ENCODE data around the gene HPSE2. TPM values are rescaled to one million over a fixed set of nuclear protein-coding genes. Genes with fewer than 3 reads are reported as not detected.

Gene HPSE2
- total RNA-seq, 5 donors from 2014 or later (not counting 1 experiment from before 2014, with no cell fraction given), result 0.13 to 0.23 (median 0.18) TPM; not detected in 1

DNA sequence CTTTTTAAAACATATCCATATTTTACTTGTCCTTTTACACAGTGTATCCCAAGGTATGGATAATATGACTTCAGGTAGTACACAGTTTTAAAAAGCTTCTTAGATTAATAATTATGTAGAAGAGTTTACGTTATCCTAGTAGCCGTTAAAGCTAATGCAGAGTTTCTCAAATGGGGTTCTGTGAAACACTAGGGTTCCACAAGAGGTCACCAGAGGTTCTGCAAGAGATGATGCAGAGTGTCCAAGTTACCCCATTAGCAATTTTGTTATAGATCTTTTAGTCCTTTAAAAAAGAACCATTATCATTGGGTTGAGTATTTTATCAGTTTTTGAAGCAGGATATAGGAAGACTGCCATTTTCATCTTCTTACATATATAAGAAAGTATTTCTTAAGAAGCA lies 490.0 kb downstream of the HPSE2 start:
- WGBS (ENCODE audit: insufficient coverage), result 100% methylated on average over 1 of the region's 2 CpGs
- no peak for DNase-seq
- Mint-ChIP-seq H3K27me3 (no peaks in the 10 kb centered on the region), H3K27ac (no peak overlapping the region), H3K4me3 (no peak overlapping the region), H3K9me3 (no peaks in the 10 kb centered on the region), H3K4me1 (no peaks in the 10 kb centered on the region), H3K36me3 (no peaks in the 10 kb centered on the region)
- no peak overlapping the region for H3K4me3 ChIP-seq (ENCODE audit: control insufficient read depth in 1 of 2, extremely low read depth in 1 of 2, low read length in 1 of 2)
- no peaks in the 10 kb centered on the region for H3K9me3 ChIP-seq
- no peaks in the 10 kb centered on the region for H3K27me3 ChIP-seq (replicated peaks in 1 of 2; ENCODE audit: control insufficient read depth in 2 of 2, extremely low read depth in 1 of 2, insufficient read depth in 2 of 2, low read length in 1 of 2)
- no peaks in the 10 kb centered on the region for H3K4me1 ChIP-seq (ENCODE audit: control insufficient read depth in 1 of 2, extremely low read depth in 1 of 2, insufficient read depth in 2 of 2, low read length in 2 of 2)
- POLR2A ChIA-PET, result no interaction called here
- H3K27ac ChIP-seq (ENCODE audit: low read length), result no peak overlapping the region
- no peaks in the 10 kb centered on the region for H3K36me3 ChIP-seq (ENCODE audit: control insufficient read depth in 2 of 2, extremely low read depth in 1 of 2, insufficient read depth in 1 of 2, low read length in 1 of 2)
- CTCF ChIA-PET, result no interaction called here
- no peak for ATAC-seq (replicated peaks in 1 of 4)

DNA sequence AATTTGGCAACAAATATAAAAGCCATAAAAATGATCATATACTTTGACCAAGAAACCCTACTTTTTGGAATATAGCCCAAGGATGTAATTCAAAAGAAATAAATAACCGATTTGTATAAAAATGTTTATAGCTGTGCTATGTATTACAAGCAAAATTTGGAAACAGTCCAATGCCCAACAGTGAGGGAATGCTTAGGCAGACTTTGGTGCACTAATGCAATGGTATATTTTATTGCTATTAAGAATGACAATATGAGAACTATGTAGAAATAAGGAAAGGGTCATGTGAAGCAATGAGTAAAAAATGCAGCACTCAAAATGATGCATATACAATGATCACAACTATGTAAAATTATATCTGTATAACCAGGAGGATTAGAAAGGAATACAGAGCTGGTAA lies 515.1 kb downstream of the HPSE2 start:
- Histone ChIP-seq H3K4me3 (ENCODE audit: control insufficient read depth in 1 of 2, extremely low read depth in 1 of 2, low read length in 1 of 2) (no peak overlapping the region), H3K36me3 (ENCODE audit: control insufficient read depth in 2 of 2, extremely low read depth in 1 of 2, insufficient read depth in 1 of 2, low read length in 1 of 2) (no peaks in the 10 kb centered on the region), H3K9me3 (no peaks in the 10 kb centered on the region), H3K27ac (ENCODE audit: low read length) (no peak overlapping the region), H3K27me3 (replicated peaks in 1 of 2; ENCODE audit: control insufficient read depth in 2 of 2, extremely low read depth in 1 of 2, insufficient read depth in 2 of 2, low read length in 1 of 2) (no peaks in the 10 kb centered on the region), H3K4me1 (ENCODE audit: control insufficient read depth in 1 of 2, extremely low read depth in 1 of 2, insufficient read depth in 2 of 2, low read length in 2 of 2) (no peaks in the 10 kb centered on the region)
- Mint-ChIP-seq H3K4me1 (no peaks in the 10 kb centered on the region), H3K36me3 (no peaks in the 10 kb centered on the region), H3K9me3 (no peaks in the 10 kb centered on the region), H3K27me3 (peaks cover 0 to 9% of the 10 kb centered on the region in 2 donors), H3K4me3 (no peak overlapping the region), H3K27ac (no peak overlapping the region)
- WGBS (ENCODE audit: insufficient coverage), result no CpG with 5 or more reads among the region's 1 CpG
- ATAC-seq (replicated peaks in 1 of 4) (no peak), DNase-seq (no peak)
- POLR2A ChIA-PET, result no interaction called here
- CTCF ChIA-PET, result no interaction called here

GRCh38 chr10:98713586-98713985 lies 522.1 kb downstream of the HPSE2 start:
- Mint-ChIP-seq H3K27me3 (peaks cover 0 to 4% of the 10 kb centered on the region in 2 donors), H3K36me3 (no peaks in the 10 kb centered on the region), H3K4me3 (no peak overlapping the region), H3K9me3 (no peaks in the 10 kb centered on the region), H3K27ac (no peak overlapping the region), H3K4me1 (no peaks in the 10 kb centered on the region)
- DNase-seq (no peak), ATAC-seq (replicated peaks in 1 of 4) (no peak)
- ChIA-PET POLR2A (no interaction called here), CTCF (no interaction called here)
- no CpG with 5 or more reads among the region's 1 CpG for WGBS (ENCODE audit: insufficient coverage)
- Histone ChIP-seq H3K9me3 (no peaks in the 10 kb centered on the region), H3K4me3 (ENCODE audit: control insufficient read depth in 1 of 2, extremely low read depth in 1 of 2, low read length in 1 of 2) (no peak overlapping the region), H3K27ac (ENCODE audit: low read length) (no peak overlapping the region), H3K27me3 (replicated peaks in 1 of 2; ENCODE audit: control insufficient read depth in 2 of 2, extremely low read depth in 1 of 2, insufficient read depth in 2 of 2, low read length in 1 of 2) (no peaks in the 10 kb centered on the region), H3K36me3 (ENCODE audit: control insufficient read depth in 2 of 2, extremely low read depth in 1 of 2, insufficient read depth in 1 of 2, low read length in 1 of 2) (no peaks in the 10 kb centered on the region), H3K4me1 (ENCODE audit: control insufficient read depth in 1 of 2, extremely low read depth in 1 of 2, insufficient read depth in 2 of 2, low read length in 2 of 2) (no peaks in the 10 kb centered on the region)

- Mint-ChIP-seq H3K27me3 (peaks cover 4 to 14% of the 10 kb centered on the region in 2 donors), H3K36me3 (no peaks in the 10 kb centered on the region), H3K4me3 (no peak overlapping the region), H3K27ac (no peak overlapping the region), H3K9me3 (no peaks in the 10 kb centered on the region), H3K4me1 (peaks cover 0 to 2% (median 0%) of the 10 kb centered on the region in 3 donors)
- no peaks in the 10 kb centered on the region for H3K9me3 ChIP-seq
- CTCF ChIA-PET, result no interaction called here
- DNase-seq (no peak), ATAC-seq (replicated peaks in 1 of 4) (no peak)
- POLR2A ChIA-PET, result no interaction called here
- peaks cover 2 to 6% of the 10 kb centered on the region in 2 experiments for H3K27me3 ChIP-seq (replicated peaks in 1 of 2; ENCODE audit: control insufficient read depth in 2 of 2, extremely low read depth in 1 of 2, insufficient read depth in 2 of 2, low read length in 1 of 2)
- H3K36me3 ChIP-seq (ENCODE audit: control insufficient read depth in 2 of 2, extremely low read depth in 1 of 2, insufficient read depth in 1 of 2, low read length in 1 of 2), result no peaks in the 10 kb centered on the region
- H3K4me1 ChIP-seq (ENCODE audit: control insufficient read depth in 1 of 2, extremely low read depth in 1 of 2, insufficient read depth in 2 of 2, low read length in 2 of 2), result no peaks in the 10 kb centered on the region
- no peak overlapping the region for H3K27ac ChIP-seq (ENCODE audit: low read length)
- WGBS (ENCODE audit: insufficient coverage), result 59% methylated on average over 4 of the region's 5 CpGs
- H3K4me3 ChIP-seq (ENCODE audit: control insufficient read depth in 1 of 2, extremely low read depth in 1 of 2, low read length in 1 of 2), result no peak overlapping the region
Observed at GRCh38 chr10:98696516-98696915, 539.1 kb downstream of the HPSE2 start.

- H3K27ac ChIP-seq (ENCODE audit: low read length), result no peak overlapping the region
- no peak overlapping the region for H3K27ac Mint-ChIP-seq
- no peaks in the 10 kb centered on the region for H3K36me3 ChIP-seq (ENCODE audit: control insufficient read depth in 2 of 2, extremely low read depth in 1 of 2, insufficient read depth in 1 of 2, low read length in 1 of 2)
- H3K4me1 Mint-ChIP-seq, result peaks cover 0 to 2% (median 0%) of the 10 kb centered on the region in 3 donors
- DNase-seq (no peak), ATAC-seq (replicated peaks in 1 of 4) (no peak)
- peaks cover 4 to 17% of the 10 kb centered on the region in 2 donors for H3K27me3 Mint-ChIP-seq
- H3K4me3 Mint-ChIP-seq, result no peak overlapping the region
- H3K9me3 Mint-ChIP-seq, result no peaks in the 10 kb centered on the region
- H3K4me3 ChIP-seq (ENCODE audit: control insufficient read depth in 1 of 2, extremely low read depth in 1 of 2, low read length in 1 of 2), result no peak overlapping the region
- CTCF ChIA-PET, result no interaction called here
- no peaks in the 10 kb centered on the region for H3K4me1 ChIP-seq (ENCODE audit: control insufficient read depth in 1 of 2, extremely low read depth in 1 of 2, insufficient read depth in 2 of 2, low read length in 2 of 2)
- H3K9me3 ChIP-seq, result no peaks in the 10 kb centered on the region
- POLR2A ChIA-PET, result no interaction called here
- H3K36me3 Mint-ChIP-seq, result no peaks in the 10 kb centered on the region
- peaks cover 2 to 6% of the 10 kb centered on the region in 2 experiments for H3K27me3 ChIP-seq (replicated peaks in 1 of 2; ENCODE audit: control insufficient read depth in 2 of 2, extremely low read depth in 1 of 2, insufficient read depth in 2 of 2, low read length in 1 of 2)
Observed at GRCh38 chr10:98694883-98695282, 540.8 kb downstream of the HPSE2 start.

GRCh38 chr10:98694014-98694413 lies 541.6 kb downstream of the HPSE2 start:
- no peak overlapping the region for H3K27ac ChIP-seq (ENCODE audit: low read length)
- 79% methylated on average over 2 of the region's 2 CpGs for WGBS (ENCODE audit: insufficient coverage)
- ATAC-seq (replicated peaks in 1 of 4), result no peak
- peaks cover 2 to 6% of the 10 kb centered on the region in 2 experiments for H3K27me3 ChIP-seq (replicated peaks in 1 of 2; ENCODE audit: control insufficient read depth in 2 of 2, extremely low read depth in 1 of 2, insufficient read depth in 2 of 2, low read length in 1 of 2)
- no peaks in the 10 kb centered on the region for H3K4me1 ChIP-seq (ENCODE audit: control insufficient read depth in 1 of 2, extremely low read depth in 1 of 2, insufficient read depth in 2 of 2, low read length in 2 of 2)
- no peaks in the 10 kb centered on the region for H3K36me3 ChIP-seq (ENCODE audit: control insufficient read depth in 2 of 2, extremely low read depth in 1 of 2, insufficient read depth in 1 of 2, low read length in 1 of 2)
- ChIA-PET POLR2A (no interaction called here), CTCF (no interaction called here)
- Mint-ChIP-seq H3K4me3 (no peak overlapping the region), H3K4me1 (peaks cover 0 to 2% (median 0%) of the 10 kb centered on the region in 3 donors), H3K27ac (no peak overlapping the region), H3K36me3 (no peaks in the 10 kb centered on the region), H3K27me3 (peaks cover 8 to 19% of the 10 kb centered on the region in 2 donors), H3K9me3 (peaks cover 0 to 5% (median 2%) of the 10 kb centered on the region in 3 donors)
- no peak overlapping the region for H3K4me3 ChIP-seq (ENCODE audit: control insufficient read depth in 1 of 2, extremely low read depth in 1 of 2, low read length in 1 of 2)
- no peak for DNase-seq
- no peaks in the 10 kb centered on the region for H3K9me3 ChIP-seq

DNA sequence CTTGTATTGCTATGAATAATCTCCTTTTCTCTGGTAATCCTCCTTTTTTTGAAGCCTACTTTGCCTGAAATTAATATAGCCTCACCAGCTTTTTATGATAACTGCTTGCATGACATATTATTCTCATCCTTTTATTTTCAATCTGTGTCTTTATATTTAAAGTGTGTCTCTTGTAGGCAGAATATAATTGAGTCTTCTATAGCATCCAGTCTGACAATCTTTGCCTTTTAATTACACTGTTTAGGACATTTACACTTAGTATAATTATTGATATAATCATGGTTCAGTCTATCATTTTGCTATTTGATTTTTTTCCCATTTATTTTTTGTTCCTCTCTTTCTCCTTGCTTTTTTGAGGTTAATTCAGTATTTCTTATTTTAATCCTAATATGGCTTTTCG lies 548.0 kb downstream of the HPSE2 start:
- Mint-ChIP-seq H3K4me3 (no peak overlapping the region), H3K27me3 (peaks cover 6 to 19% of the 10 kb centered on the region in 2 donors), H3K27ac (no peak overlapping the region), H3K9me3 (peaks cover 0 to 21% (median 5%) of the 10 kb centered on the region in 3 donors), H3K36me3 (no peaks in the 10 kb centered on the region), H3K4me1 (no peaks in the 10 kb centered on the region)
- H3K36me3 ChIP-seq (ENCODE audit: control insufficient read depth in 2 of 2, extremely low read depth in 1 of 2, insufficient read depth in 1 of 2, low read length in 1 of 2), result no peaks in the 10 kb centered on the region
- POLR2A ChIA-PET, result no interaction called here
- H3K4me1 ChIP-seq (ENCODE audit: control insufficient read depth in 1 of 2, extremely low read depth in 1 of 2, insufficient read depth in 2 of 2, low read length in 2 of 2), result no peaks in the 10 kb centered on the region
- CTCF ChIA-PET, result no interaction called here
- no peak overlapping the region for H3K27ac ChIP-seq (ENCODE audit: low read length)
- ATAC-seq (replicated peaks in 1 of 4) (no peak), DNase-seq (no peak)
- H3K4me3 ChIP-seq (ENCODE audit: control insufficient read depth in 1 of 2, extremely low read depth in 1 of 2, low read length in 1 of 2), result no peak overlapping the region
- peaks cover 0 to 2% of the 10 kb centered on the region in 2 experiments for H3K27me3 ChIP-seq (replicated peaks in 1 of 2; ENCODE audit: control insufficient read depth in 2 of 2, extremely low read depth in 1 of 2, insufficient read depth in 2 of 2, low read length in 1 of 2)
- peaks cover 3% of the 10 kb centered on the region for H3K9me3 ChIP-seq
- WGBS (ENCODE audit: insufficient coverage), result no CpG with 5 or more reads among the region's 1 CpG
